LNCaP clone FGC (cell line): Measurements from ENCODE around the gene MELTF.
A peak's percentile ranks its signal among the peaks of the same experiment; 100 is the strongest.

Experiments
- DNase-seq: peaks from one replicate; pipeline ENCODE4 v3.0.0-alpha.2; 2011; ENCODE audit warnings: low read depth
- H3K4me3 ChIP-seq: 2 replicates; pipeline ENCODE4 v1.5.1; 2011; ENCODE audit warnings: mild to moderate bottlenecking, low read depth, low read length, control low read depth
- CTCF ChIP-seq: IDR thresholded peaks from 2 replicates; pipeline ENCODE4 v1.5.1; 2012; ENCODE audit warnings: mild to moderate bottlenecking; ENCODE audit not compliant: control insufficient read depth, insufficient read depth; ENCODE audit errors: extremely low read depth

Gene MELTF

GRCh38 chr3:196975349-196975748 lies 54.3 kb downstream of the MELTF start:
- no peak overlapping the region for H3K4me3 ChIP-seq
- no peak for DNase-seq
- TF ChIP-seq CTCF: no peak

DNA sequence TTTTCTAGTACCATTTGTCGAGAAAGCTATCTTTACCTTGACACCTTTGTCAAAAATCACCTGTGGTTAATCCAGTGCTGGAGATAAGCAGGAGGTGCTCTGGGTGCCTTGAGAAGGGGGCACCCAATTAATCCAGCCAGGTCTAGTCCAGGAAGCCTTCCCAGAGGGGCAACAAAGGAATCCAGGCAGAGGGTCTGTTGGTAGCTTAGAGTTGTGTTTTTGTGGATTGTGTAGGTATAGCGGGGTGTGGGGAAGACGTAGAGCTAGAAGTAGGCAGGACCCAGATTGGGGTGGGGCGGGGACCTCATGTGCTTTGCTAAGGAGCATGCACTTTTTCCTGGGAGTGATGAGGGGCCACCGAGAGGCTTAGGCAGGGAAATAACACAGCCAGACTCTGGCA lies 55.0 kb downstream of the MELTF start:
- no peak for DNase-seq
- no peak for TF ChIP-seq CTCF
- H3K4me3 ChIP-seq: no peak overlapping the region

DNA sequence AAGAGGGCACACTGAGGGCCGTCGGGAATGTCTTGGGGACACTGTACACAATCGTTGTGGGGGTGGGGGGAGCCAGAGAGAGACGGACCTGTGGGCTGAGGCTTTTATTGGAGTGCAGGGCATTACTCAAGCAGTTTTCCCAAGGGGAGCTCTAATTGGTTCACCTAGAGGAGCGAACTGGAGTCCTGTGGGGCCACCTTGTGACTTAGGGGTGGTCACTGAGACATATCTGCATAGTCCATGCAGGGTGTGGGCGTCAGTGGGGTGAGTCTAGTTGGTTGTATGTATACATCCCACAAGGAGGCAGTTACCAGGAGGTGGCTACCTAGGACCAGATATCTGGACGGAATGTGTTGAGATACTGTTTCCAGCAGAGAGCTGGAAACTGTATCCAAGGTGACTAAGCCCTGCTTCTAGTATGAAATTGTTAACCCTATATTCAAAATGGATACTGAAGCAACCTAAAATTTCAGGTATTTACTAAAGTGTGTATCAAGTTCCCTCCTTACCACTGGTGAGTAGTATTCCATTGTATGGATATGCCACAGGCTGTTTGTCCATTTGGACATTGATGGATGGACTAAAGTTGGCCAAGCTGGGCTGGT lies 58.4 kb downstream of the MELTF start:
- TF ChIP-seq CTCF: no peak
- no peak for DNase-seq
- peak overlapping the region; percentile 16; the same call in 1 of the 2 replicates for H3K4me3 ChIP-seq

DNA sequence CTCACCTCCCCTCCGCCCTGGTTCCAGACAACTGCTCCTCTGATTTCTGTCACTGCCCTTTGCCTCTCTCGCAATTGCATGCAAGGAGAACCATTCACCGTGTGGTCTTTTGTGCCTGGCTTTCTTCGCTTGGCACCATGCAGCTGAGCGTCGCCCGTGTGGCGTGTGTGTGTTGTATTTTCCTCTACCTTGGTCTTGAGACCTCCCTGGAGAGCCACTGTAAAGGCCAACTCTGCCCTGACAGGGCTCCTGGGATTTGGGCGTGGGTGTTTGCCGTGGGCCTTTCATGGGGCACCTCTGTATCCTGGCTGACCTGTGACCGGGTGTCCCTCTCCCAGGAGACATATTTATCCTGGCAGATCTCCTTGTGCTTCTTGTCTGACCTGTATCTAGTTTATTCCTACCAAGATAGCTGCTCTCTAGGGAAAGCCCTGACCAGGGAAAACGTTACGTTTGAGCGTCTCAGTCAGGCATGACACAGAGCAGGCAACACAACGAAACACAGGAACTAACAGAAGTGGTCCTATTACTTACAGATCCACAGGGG lies 59.0 kb downstream of the MELTF start:
- no peak for TF ChIP-seq CTCF
- peak; percentile 67 for DNase-seq
- peak overlapping the region; percentile 16; the same call in 1 of the 2 replicates for H3K4me3 ChIP-seq

DNA sequence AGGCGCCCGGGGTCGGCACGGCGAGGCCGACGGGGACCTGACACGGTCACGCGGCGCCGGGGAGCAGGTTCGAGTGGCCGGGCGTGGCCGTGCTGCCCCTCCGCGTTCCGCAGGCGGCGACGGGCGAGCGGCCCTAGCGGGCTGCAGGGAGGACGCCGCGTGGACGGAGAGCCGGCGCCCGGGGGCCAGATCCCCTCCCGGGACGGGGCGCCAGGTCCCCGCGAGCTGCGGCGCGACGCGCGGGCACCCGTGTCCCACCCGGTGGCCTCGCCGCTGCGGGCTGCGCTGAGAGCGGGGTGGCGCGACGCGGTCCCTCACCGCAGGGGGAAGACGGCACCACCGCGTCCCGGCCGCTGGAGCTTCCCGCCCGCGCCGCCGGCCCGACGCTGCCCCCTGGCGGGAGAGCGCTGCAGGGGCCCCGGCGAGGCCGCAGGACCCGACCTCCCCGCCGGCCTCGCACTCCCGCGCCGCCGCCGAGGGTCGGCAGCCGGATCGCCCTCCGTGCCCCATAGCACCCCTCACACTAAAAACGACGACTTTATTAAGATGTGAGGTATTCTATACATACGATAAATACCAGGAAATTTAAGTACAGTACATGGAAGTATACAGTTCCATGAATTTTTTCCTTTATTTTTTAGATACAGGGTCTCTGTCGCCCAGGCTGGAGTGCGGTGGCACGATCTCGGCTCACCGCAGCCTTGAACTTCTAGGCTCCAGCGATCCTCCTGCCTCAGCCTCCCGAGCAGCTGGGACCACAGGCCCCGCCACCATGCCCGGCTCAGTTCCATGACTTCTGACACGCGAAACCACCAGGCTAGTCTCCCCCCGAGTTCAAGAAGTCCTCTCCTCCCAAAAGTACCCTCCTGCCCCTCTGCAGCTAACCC lies 59.7 kb downstream of the MELTF start:
- peak overlapping the region; percentile 56 for H3K4me3 ChIP-seq
- peak; percentile 89 for TF ChIP-seq CTCF
- no peak for DNase-seq

DNA sequence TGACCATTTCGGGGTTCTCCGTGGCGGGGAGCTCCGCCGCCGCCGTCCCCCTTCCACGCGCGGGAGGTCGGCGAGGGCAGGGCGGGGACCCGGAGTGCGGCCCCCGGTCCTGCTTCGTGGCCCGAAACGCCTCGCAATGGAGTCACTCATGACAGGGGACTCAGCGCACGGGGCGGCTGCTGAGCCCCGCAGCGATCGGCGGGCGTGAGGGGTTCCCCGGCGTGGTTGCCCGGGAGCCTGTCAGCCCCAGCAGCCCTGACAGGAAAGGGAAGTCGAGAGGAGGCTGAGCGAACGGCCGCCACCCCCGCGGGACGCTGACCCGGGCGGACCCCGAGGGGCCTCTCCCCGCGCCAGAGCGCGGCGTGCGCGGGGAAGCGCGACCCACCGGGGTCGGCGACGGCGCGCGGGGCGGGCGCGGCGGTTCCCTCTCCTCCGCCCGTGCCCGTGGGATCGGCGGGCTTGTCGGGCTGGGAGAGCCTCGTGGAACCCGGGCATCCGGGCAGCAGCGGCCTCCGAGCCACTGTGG lies 60.4 kb downstream of the MELTF start:
- DNase-seq: no peak
- no peak for TF ChIP-seq CTCF

More for the DNA sequence above, 60.4 kb downstream of the MELTF start:
- peak overlapping the region; percentile 56 for H3K4me3 ChIP-seq
